Erythroblast (primary cell): ENCODE measurements around the gene MMP7.

Experiments
- GATA1 ChIP-seq: IDR thresholded peaks from 2 replicates; pipeline ENCODE4 v1.6.1; 2011; ENCODE audit warnings: low read depth, mild to moderate bottlenecking, control low read depth, low read length, moderate library complexity
- POLR2A ChIP-seq: IDR thresholded peaks from 2 replicates; pipeline ENCODE4 v1.6.1; 2011; ENCODE audit warnings: mild to moderate bottlenecking, low read length

DNA sequence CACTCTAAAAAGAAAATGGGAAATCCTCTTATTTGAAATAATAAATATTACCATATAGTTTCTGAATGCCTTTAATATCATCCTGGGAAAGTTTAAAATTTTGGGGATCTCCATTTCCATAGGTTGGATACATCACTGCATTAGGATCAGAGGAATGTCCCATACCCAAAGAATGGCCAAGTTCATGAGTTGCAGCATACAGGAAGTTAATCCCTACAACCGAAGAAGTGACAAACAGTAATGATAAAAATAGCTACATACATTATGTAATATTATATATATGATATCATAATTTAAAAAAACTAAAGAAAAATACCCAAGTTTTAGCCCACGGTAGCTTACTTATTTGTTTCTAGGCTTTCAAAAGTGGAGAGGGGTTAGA, 7.4 kb downstream of the MMP7 start:
- TF ChIP-seq POLR2A (no peak), GATA1 (no peak)
